Measurements from ENCODE around the gene OR52E6. TPM values are rescaled to one million over a fixed set of nuclear protein-coding genes. Genes with fewer than 3 reads are reported as not detected.

OR52E6 gene
- total RNA-seq, 1 donor from 2014 or later: not detected

- CTCF ChIA-PET: no interaction called here
- POLR2A ChIA-PET: no interaction called here
Measured at GRCh38 chr11:5880329-5880728, 38.6 kb upstream of the OR52E6 start, which contains the start of gene OR52E4. TSS of gene OR52E4 (plus strand) at chr11:5880629. CDS start at chr11:5884293, 3,664 bp downstream.

GRCh38 chr11:5878564-5878963 lies 36.9 kb upstream of the OR52E6 start:
- no peak overlapping the region for H3K27ac Mint-ChIP-seq
- no peak overlapping the region for H3K4me3 Mint-ChIP-seq
- ChIA-PET CTCF (no interaction called here), POLR2A (no interaction called here)
- H3K9me3 Mint-ChIP-seq: no peaks in the 10 kb centered on the region
- ATAC-seq (ENCODE audit: low read depth) (no peak), DNase-seq (no peak)
- no peaks in the 10 kb centered on the region for H3K27me3 Mint-ChIP-seq
- intact Hi-C loops (cut with micrococcal nuclease): no loop called here
- no peaks in the 10 kb centered on the region for H3K36me3 Mint-ChIP-seq (ENCODE audit: low read depth)
- TF ChIP-seq CTCF (IDR thresholded peaks at IDR 0.05): no peak
- no peaks in the 10 kb centered on the region for H3K4me1 Mint-ChIP-seq

More at GRCh38 chr11:5880329-5880728, 38.6 kb upstream of the OR52E6 start, which contains the start of gene OR52E4:
- TF ChIP-seq CTCF (IDR thresholded peaks at IDR 0.05): no peak
- H3K36me3 Mint-ChIP-seq (ENCODE audit: low read depth): no peaks in the 10 kb centered on the region
- ATAC-seq (ENCODE audit: low read depth) (no peak), DNase-seq (no peak)
- no peaks in the 10 kb centered on the region for H3K9me3 Mint-ChIP-seq
- no peaks in the 10 kb centered on the region for H3K4me1 Mint-ChIP-seq
- no peak within 1 kb of the TSS for H3K27ac Mint-ChIP-seq
- no peaks in the 10 kb centered on the region for H3K27me3 Mint-ChIP-seq
- intact Hi-C loops (cut with micrococcal nuclease): no loop called here
- H3K4me3 Mint-ChIP-seq: no peak within 1 kb of the TSS

- no peak overlapping the region for H3K4me3 Mint-ChIP-seq
- POLR2A ChIA-PET: no interaction called here
- TF ChIP-seq CTCF (IDR thresholded peaks at IDR 0.05): no peak
- DNase-seq (no peak), ATAC-seq (ENCODE audit: low read depth) (no peak)
- CTCF ChIA-PET: no interaction called here
- no peak overlapping the region for H3K27ac Mint-ChIP-seq
- H3K4me1 Mint-ChIP-seq: no peaks in the 10 kb centered on the region
- H3K27me3 Mint-ChIP-seq: peaks cover 3% of the 10 kb centered on the region
- no peaks in the 10 kb centered on the region for H3K36me3 Mint-ChIP-seq (ENCODE audit: low read depth)
- peaks cover 7% of the 10 kb centered on the region for H3K9me3 Mint-ChIP-seq
- intact Hi-C loops (cut with micrococcal nuclease): no loop called here
Measured at GRCh38 chr11:5865826-5866225, 24.1 kb upstream of the OR52E6 start.

GRCh38 chr11:5857590-5857989 lies 15.9 kb upstream of the OR52E6 start, which contains the start of gene OR52E8:
TSS of gene OR52E8 (minus strand) at chr11:5857690. CDS start at chr11:5857690, 0 bp downstream.
- POLR2A ChIA-PET: no interaction called here
- Mint-ChIP-seq H3K4me3 (no peak within 1 kb of the TSS), H3K27me3 (peaks cover 6% of the 10 kb centered on the region), H3K36me3 (ENCODE audit: low read depth) (no peaks in the 10 kb centered on the region), H3K27ac (no peak within 1 kb of the TSS), H3K4me1 (no peaks in the 10 kb centered on the region), H3K9me3 (peaks cover 6% of the 10 kb centered on the region)
- CTCF ChIA-PET: no interaction called here
- TF ChIP-seq CTCF (IDR thresholded peaks at IDR 0.05): no peak
- intact Hi-C loops (cut with micrococcal nuclease): no loop called here
- no peak for DNase-seq
- no peak for ATAC-seq (ENCODE audit: low read depth)

GRCh38 chr11:5851002-5851401 lies 9.3 kb upstream of the OR52E6 start:
- Mint-ChIP-seq H3K36me3 (ENCODE audit: low read depth) (no peaks in the 10 kb centered on the region), H3K27ac (no peak overlapping the region), H3K27me3 (peaks cover 4% of the 10 kb centered on the region), H3K9me3 (peaks cover 9% of the 10 kb centered on the region), H3K4me1 (no peaks in the 10 kb centered on the region), H3K4me3 (no peak overlapping the region)
- intact Hi-C loops (cut with micrococcal nuclease): no loop called here
- POLR2A ChIA-PET: no interaction called here
- ATAC-seq (ENCODE audit: low read depth) (no peak), DNase-seq (no peak)
- CTCF ChIA-PET: no interaction called here
- TF ChIP-seq CTCF (IDR thresholded peaks at IDR 0.05): no peak
